Omental fat pad (tissue), 4 donors: ENCODE measurements around the gene DNAJB2. TPM values are rescaled to one million over a fixed set of nuclear protein-coding genes. Genes with fewer than 3 reads are reported as not detected.
"Not testable (repeated sequence)": the region's sequence is repeated elsewhere in the genome, so short reads cannot be mapped to it uniquely, and the experiment has no call there.

Experiments used
- ATAC-seq: fragments of 150-250 bp; one replicate; pipeline ENCODE4 v1.9.1; 2016; ENCODE audit warnings: mild to moderate bottlenecking, moderate library complexity; ENCODE audit not compliant: low FRiP score
- DNase-seq: peaks from one replicate; pipeline ENCODE4 v3.0.0-alpha.2; 2019; ENCODE audit warnings: low spot score
- total RNA-seq, 4 donors: library from RNA; depleted of rRNA; stranded (reverse); fragments of >200 nt; gene quantifications; one replicate each; pipeline ENCODE4 v1.1.0, GENCODE V29; 2016
- TF ChIP-seq, protein P1 (sequence below), 3 donors: fragments of 450-650 bp; IDR thresholded peaks; one replicate each; pipeline ENCODE4 v1.5.1; 2016 to 2017; ENCODE audit warnings: antibody characterized with exemption in 3 of 3, mild to moderate bottlenecking in 3 of 3, moderate library complexity in 2 of 3

DNAJB2 gene
- total RNA-seq, 4 donors from 2014 or later, result 27.5 to 56.6 (median 46.8) TPM

GRCh38 chr2:219251656-219252055 lies 27.5 kb upstream of the DNAJB2 start:
- TF ChIP-seq, protein P1, sequence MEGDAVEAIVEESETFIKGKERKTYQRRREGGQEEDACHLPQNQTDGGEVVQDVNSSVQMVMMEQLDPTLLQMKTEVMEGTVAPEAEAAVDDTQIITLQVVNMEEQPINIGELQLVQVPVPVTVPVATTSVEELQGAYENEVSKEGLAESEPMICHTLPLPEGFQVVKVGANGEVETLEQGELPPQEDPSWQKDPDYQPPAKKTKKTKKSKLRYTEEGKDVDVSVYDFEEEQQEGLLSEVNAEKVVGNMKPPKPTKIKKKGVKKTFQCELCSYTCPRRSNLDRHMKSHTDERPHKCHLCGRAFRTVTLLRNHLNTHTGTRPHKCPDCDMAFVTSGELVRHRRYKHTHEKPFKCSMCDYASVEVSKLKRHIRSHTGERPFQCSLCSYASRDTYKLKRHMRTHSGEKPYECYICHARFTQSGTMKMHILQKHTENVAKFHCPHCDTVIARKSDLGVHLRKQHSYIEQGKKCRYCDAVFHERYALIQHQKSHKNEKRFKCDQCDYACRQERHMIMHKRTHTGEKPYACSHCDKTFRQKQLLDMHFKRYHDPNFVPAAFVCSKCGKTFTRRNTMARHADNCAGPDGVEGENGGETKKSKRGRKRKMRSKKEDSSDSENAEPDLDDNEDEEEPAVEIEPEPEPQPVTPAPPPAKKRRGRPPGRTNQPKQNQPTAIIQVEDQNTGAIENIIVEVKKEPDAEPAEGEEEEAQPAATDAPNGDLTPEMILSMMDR (IDR thresholded peaks at IDR 0.05), result no peak
- ATAC-seq (no peak), DNase-seq (no peak)

DNA sequence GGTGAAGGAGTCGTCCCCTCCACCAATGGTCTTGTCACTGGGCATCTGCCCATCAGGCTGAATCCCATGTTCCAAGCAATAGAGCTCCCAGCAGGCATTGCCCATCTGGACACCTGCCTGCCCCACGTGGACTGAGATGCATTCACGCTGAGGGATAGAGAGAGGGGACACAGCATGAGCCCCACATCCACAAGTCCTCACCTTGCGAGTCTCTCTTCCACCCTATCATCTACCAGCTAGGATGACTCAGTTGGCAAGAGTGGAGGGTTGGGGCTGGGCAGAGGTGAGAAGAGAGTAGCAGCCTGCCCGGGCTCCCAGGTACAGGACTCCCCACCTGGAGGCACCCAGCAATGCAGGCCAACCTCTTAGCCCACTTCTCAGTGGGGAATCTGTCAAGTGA lies 27.1 kb upstream of the DNAJB2 start:
- ATAC-seq (no peak), DNase-seq (no peak)
- TF ChIP-seq, protein P1 (IDR thresholded peaks at IDR 0.05), result no peak

DNA sequence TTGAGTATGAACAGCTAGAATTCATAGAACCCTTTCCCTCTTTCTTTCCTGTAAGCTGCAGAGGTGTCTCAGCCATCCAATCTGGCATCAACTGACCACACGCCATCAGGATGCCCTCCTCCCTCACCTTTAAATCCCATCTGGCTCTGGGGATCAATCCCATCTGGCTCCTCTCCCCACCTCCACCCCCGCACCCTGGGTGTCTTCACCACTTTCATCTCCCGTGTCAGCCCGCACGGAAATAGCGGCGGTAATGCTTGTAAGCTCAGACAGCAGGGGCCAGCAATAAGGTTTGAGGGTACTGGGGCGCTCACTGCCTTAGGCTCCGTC lies 26.6 kb upstream of the DNAJB2 start:
- ATAC-seq (no peak), DNase-seq (no peak)
- TF ChIP-seq, protein P1 (IDR thresholded peaks at IDR 0.05), result no peak

DNA sequence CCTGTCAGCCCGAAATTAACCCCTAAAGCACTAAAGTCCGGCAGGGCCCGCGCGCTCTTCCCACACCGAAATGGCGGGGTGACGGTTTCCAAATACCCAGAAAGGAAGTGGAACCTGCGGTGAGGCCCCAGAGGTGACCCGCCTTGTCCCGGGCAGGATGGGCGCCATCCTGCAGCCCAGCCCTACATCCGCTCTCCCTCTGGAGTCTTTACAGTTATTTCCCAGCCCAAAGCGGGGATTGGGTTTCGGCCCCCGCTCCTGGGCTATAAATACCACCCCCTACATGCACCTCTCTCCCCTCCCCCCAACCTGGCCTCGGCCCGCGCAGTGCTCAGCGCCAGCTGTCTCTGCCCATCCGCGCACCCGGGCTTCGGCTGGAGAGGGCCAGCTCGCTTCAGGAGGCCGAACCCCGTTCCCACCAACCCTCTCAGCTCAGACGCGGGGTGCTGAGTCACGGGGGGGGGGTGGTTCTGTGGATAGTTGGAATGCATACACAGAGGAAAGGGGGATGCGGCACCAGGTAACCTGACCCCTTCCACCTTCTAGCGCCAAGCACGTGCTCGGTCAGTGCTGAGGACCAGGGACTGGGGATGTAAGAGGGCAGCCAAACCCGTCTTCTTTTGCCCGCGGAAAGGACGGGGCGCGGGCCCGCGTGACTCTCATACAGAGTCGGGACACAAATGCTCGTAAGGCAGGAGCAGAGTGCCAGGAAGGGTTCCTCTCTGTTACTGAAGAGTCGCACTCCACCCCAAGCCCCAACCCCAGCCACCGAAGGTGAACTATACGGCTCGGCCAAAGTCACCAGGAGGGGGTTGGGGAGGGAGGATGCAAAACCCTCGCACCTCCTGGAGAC lies 26.0 kb upstream of the DNAJB2 start, which contains the start of gene TUBA4B:
TSS of gene TUBA4B (plus strand) at position 344 of the 853 bp plus-strand sequence. CDS start at position 509, 165 bp downstream.
- peak; percentile 57 for ATAC-seq
- no peak for DNase-seq
- TF ChIP-seq, protein P1 (IDR thresholded peaks at IDR 0.05), result no peak

GRCh38 chr2:219253753-219254589 lies 25.2 kb upstream of the DNAJB2 start, which contains the start of gene TUBA4A:
TUBA4A (minus strand) TSS chr2:219253918; CDS start chr2:219253858, 60 bp downstream.
- ATAC-seq (peak; percentile 76), DNase-seq (peak; percentile 59)
- TF ChIP-seq, protein P1 (IDR thresholded peaks at IDR 0.05), result peak in 1 of 3 donors; percentile 7

DNA sequence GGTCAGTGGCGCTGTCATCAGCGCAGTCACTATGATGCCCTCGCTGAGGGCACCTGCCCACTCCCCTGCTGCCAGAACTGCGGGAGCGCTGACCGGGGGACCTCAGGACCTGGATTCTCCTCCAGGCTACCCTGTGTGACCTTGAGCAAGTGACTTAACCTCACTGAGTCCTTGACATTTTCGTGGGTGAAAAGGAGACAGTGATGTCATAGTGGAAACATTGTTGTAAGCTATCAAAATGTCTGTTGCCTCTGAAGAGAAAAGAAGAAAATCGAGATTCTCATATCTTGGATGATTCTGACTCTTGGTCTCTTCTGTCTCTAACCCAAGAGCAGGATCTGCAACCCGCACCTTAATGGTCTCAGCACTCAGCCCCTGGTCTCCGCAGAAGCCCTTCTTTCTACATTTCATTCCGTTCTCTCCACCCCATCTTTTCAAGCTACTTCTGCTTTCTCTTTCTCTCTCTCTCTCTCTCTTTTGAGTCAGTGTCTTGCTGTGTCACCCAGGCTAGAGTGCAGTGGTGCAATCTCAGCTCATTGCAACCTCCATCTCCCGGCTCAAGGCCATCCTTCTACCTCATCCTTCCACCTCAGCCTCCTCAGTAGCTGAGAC lies 24.5 kb upstream of the DNAJB2 start:
- no peak for DNase-seq
- TF ChIP-seq, protein P1 (IDR thresholded peaks at IDR 0.05), result no peak
- no peak for ATAC-seq

GRCh38 chr2:219258942-219259341 lies 20.2 kb upstream of the DNAJB2 start:
- DNase-seq, result not testable (repeated sequence)

More at GRCh38 chr2:219258942-219259341, 20.2 kb upstream of the DNAJB2 start:
- ATAC-seq, result not testable (repeated sequence)
